ENCODE results near the gene ZNF385B. TPM values are rescaled to one million over a fixed set of nuclear protein-coding genes. Genes with fewer than 3 reads are reported as not detected.

The ZNF385B gene
- total and polyA plus RNA-seq, 10 of the 15 experiments (the other 5 are each of a cell fraction or from before 2014, with no cell fraction given), result not detected

DNA sequence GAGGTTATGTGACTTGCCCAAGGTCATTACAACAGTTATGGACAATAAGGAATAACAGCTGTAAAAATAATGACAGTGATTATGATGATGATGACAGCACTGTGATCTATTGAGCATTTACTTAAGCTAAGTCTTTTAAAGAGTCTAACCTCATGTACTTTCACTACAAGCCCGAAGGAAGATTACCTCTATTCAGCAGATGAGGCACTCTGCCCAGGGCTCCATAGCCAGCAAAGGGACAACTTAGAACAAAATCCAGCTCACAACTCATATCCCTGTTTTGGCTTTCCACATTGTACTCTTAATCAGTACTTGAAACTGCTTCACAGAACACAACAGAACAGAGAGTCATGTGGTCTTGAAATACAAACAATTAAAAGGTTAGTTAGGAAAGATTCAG lies 290.2 kb downstream of the ZNF385B start:
- Histone ChIP-seq H4K20me1 (ENCODE audit: control insufficient read depth, insufficient read depth) (no peaks in the 10 kb centered on the region), H3K9me3 (replicated peaks; ENCODE audit: control insufficient read depth, insufficient read depth, low read length) (no peaks in the 10 kb centered on the region), H3K4me3 (no peak overlapping the region), H3K79me2 (ENCODE audit: control insufficient read depth, insufficient read depth, low read length) (no peaks in the 10 kb centered on the region), H3K4me2 (ENCODE audit: control insufficient read depth, insufficient read depth) (no peak overlapping the region), H3K27me3 (replicated peaks in 1 of 2; ENCODE audit: control insufficient read depth in 2 of 2, insufficient read depth in 2 of 2, low read length in 1 of 2) (no peaks in the 10 kb centered on the region; a peak in 1 of 4 replicates), H3K36me3 (ENCODE audit: control insufficient read depth in 2 of 2, insufficient read depth in 2 of 2, low read length in 1 of 2) (no peaks in the 10 kb centered on the region), H3K4me1 (ENCODE audit: control insufficient read depth, insufficient read depth, low read length) (no peaks in the 10 kb centered on the region), H3K27ac (ENCODE audit: control insufficient read depth, insufficient read depth) (no peak overlapping the region), H2AFZ (ENCODE audit: control insufficient read depth, low read depth, low read length) (no peak overlapping the region), H3K9ac (ENCODE audit: control insufficient read depth, insufficient read depth, low read length) (no peak overlapping the region)
- in situ Hi-C loops (cut with MboI), result no loop called here
- FAIRE-seq, result no peak
- ChIA-PET SMC1A (ENCODE audit: uncharacterized antibody, unreplicated experiment) (no interaction called here), CTCF (no interaction called here), RAD21 (ENCODE audit: unreplicated experiment) (no interaction called here), POLR2A (no interaction called here)
- DNase-seq (ENCODE audit: low read depth, low spot score), result no peak
- no TSS peak for BruUV-seq (replicated peaks)
- 40% methylated on average over 1 of the region's 1 CpG for WGBS (ENCODE audit: insufficient coverage, insufficient replicate concordance, low lambda C conversion rate, missing lambda C conversion rate)
- intact Hi-C loops (cut with micrococcal nuclease; ENCODE audit: unreplicated experiment), result no loop called here
- no peak for ATAC-seq
- no peak for TF ChIP-seq RBBP5 (conservative IDR thresholded peaks at IDR 0.05)
- no peak for TF ChIP-seq POLR2A (IDR thresholded peaks at IDR 0.05; ENCODE audit: low read depth, low read length)
- TF ChIP-seq CHD1 (IDR thresholded peaks at IDR 0.05; ENCODE audit: low read depth, low read length), result no peak
- no peak for TF ChIP-seq KLF5 (IDR thresholded peaks at IDR 0.05; ENCODE audit: partially characterized antibody)
- TF ChIP-seq POLR2AphosphoS2 (IDR thresholded peaks at IDR 0.05; ENCODE audit: low read depth, low read length), result no peak
- TF ChIP-seq CREM (IDR thresholded peaks at IDR 0.05; ENCODE audit: low read depth), result no peak
- no peak for TF ChIP-seq EP300 (IDR thresholded peaks at IDR 0.05; ENCODE audit: borderline replicate concordance in 1 of 2, control insufficient read depth in 1 of 2, low read depth in 2 of 2, low read length in 2 of 2)
- TF ChIP-seq TARDBP (IDR thresholded peaks at IDR 0.05; ENCODE audit: borderline replicate concordance), result no peak
- TF ChIP-seq CHD2 (IDR thresholded peaks at IDR 0.05; ENCODE audit: borderline replicate concordance, low read depth, low read length), result no peak

GRCh38 chr2:179569831-179570233 lies 291.6 kb downstream of the ZNF385B start:
- intact Hi-C loops (cut with micrococcal nuclease; ENCODE audit: unreplicated experiment), result no loop called here
- ATAC-seq (no peak), FAIRE-seq (no peak)
- TF ChIP-seq ZZZ3 (IDR thresholded peaks at IDR 0.05; ENCODE audit: control insufficient read depth, insufficient read length, low read depth) (no peak), PML (IDR thresholded peaks at IDR 0.05; ENCODE audit: low read length) (no peak), CUX1 (IDR thresholded peaks at IDR 0.05; ENCODE audit: insufficient replicate concordance, low read depth, low read length) (no peak), MLLT1 (IDR thresholded peaks at IDR 0.05) (no peak), SUPT20H (IDR thresholded peaks at IDR 0.05; ENCODE audit: borderline replicate concordance, control insufficient read depth, low read depth, low read length) (no peak)

More at GRCh38 chr2:179569831-179570233, 291.6 kb downstream of the ZNF385B start:
- no peaks in the 10 kb centered on the region for H3K79me2 ChIP-seq (ENCODE audit: control insufficient read depth, insufficient read depth, low read length)
- no peak overlapping the region for H3K4me3 ChIP-seq
- POLR2A ChIA-PET, result no interaction called here
- H3K9ac ChIP-seq (ENCODE audit: control insufficient read depth, insufficient read depth, low read length), result no peak overlapping the region
- DNase-seq (ENCODE audit: low read depth, low spot score), result no peak
- H3K4me1 ChIP-seq (ENCODE audit: control insufficient read depth, insufficient read depth, low read length), result no peaks in the 10 kb centered on the region
- H3K4me2 ChIP-seq (ENCODE audit: control insufficient read depth, insufficient read depth), result no peak overlapping the region
- H3K9me3 ChIP-seq (replicated peaks; ENCODE audit: control insufficient read depth, insufficient read depth, low read length), result no peaks in the 10 kb centered on the region
- H2AFZ ChIP-seq (ENCODE audit: control insufficient read depth, low read depth, low read length), result no peak overlapping the region
- SMC1A ChIA-PET (ENCODE audit: uncharacterized antibody, unreplicated experiment), result no interaction called here
- H3K27me3 ChIP-seq (replicated peaks in 1 of 2; ENCODE audit: control insufficient read depth in 2 of 2, insufficient read depth in 2 of 2, low read length in 1 of 2), result no peaks in the 10 kb centered on the region; a peak in 1 of 4 replicates
- 0% methylated on average over 1 of the region's 1 CpG for WGBS (ENCODE audit: insufficient coverage, insufficient replicate concordance, low lambda C conversion rate, missing lambda C conversion rate)
- no peaks in the 10 kb centered on the region for H3K36me3 ChIP-seq (ENCODE audit: control insufficient read depth in 2 of 2, insufficient read depth in 2 of 2, low read length in 1 of 2)
- in situ Hi-C loops (cut with MboI), result no loop called here
- CTCF ChIA-PET, result no interaction called here
- no peaks in the 10 kb centered on the region for H4K20me1 ChIP-seq (ENCODE audit: control insufficient read depth, insufficient read depth)
- RAD21 ChIA-PET (ENCODE audit: unreplicated experiment), result no interaction called here
- no peak overlapping the region for H3K27ac ChIP-seq (ENCODE audit: control insufficient read depth, insufficient read depth)
- no TSS peak for BruUV-seq (replicated peaks)
